Hepatocyte (in vitro differentiated cells): Measurements from ENCODE around the gene CD80.

Experiments used
- EZH2phosphoT487 ChIP-seq: fragments of 200-600 bp; sonication (generic); IDR thresholded peaks from one replicate; pipeline ENCODE4 v1.6.1; 2018; ENCODE audit warnings: antibody characterized with exemption, mild to moderate bottlenecking, low read depth, moderate library complexity; ENCODE audit not compliant: unreplicated experiment, severe bottlenecking
- TF ChIP-seq, protein P1 (sequence below): fragments of 200-600 bp; sonication (generic); IDR thresholded peaks from 2 replicates; pipeline ENCODE4 v1.5.1; 2016; ENCODE audit warnings: antibody characterized with exemption, mild to moderate bottlenecking; ENCODE audit not compliant: poor library complexity

DNA sequence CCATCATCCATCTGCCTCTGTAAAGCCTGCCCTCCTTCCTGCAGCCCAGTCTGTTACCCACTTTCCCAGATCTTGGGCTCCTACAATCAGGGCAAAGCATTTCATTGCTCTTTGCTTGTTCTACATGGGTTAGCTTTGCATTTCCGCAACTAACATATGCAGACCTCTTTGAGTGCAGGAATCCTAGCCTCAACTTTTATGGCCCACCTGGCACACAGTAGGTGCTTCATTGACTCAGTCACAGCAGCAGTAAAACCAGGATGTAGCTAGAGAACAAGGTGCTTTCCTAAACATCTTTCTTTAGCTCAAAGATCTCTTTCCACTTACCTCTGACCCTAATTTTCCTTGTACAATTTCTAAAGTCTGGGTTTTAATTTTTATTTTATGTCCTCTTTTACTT lies 3.5 kb downstream of the CD80 start:
- TF ChIP-seq, protein P1, sequence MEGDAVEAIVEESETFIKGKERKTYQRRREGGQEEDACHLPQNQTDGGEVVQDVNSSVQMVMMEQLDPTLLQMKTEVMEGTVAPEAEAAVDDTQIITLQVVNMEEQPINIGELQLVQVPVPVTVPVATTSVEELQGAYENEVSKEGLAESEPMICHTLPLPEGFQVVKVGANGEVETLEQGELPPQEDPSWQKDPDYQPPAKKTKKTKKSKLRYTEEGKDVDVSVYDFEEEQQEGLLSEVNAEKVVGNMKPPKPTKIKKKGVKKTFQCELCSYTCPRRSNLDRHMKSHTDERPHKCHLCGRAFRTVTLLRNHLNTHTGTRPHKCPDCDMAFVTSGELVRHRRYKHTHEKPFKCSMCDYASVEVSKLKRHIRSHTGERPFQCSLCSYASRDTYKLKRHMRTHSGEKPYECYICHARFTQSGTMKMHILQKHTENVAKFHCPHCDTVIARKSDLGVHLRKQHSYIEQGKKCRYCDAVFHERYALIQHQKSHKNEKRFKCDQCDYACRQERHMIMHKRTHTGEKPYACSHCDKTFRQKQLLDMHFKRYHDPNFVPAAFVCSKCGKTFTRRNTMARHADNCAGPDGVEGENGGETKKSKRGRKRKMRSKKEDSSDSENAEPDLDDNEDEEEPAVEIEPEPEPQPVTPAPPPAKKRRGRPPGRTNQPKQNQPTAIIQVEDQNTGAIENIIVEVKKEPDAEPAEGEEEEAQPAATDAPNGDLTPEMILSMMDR: no peak
- no peak for TF ChIP-seq EZH2phosphoT487
